SK-N-SH (cell line): ENCODE results near the gene ITSN1.

ENCODE experiments used
- CHD2 ChIP-seq: fragments of 150-350 bp; IDR thresholded peaks from 2 replicates; pipeline ENCODE4 v1.6.1; 2018; ENCODE audit warnings: low read length; ENCODE audit not compliant: partially characterized antibody
- POLR2AphosphoS5 ChIP-seq: IDR thresholded peaks from 2 replicates; pipeline ENCODE4 v1.6.1; 2012; ENCODE audit warnings: low read depth, low read length
- SIN3A ChIP-seq: IDR thresholded peaks from 2 replicates; pipeline ENCODE4 v1.6.1; 2012; ENCODE audit warnings: low read depth, mild to moderate bottlenecking, low read length, moderate library complexity, borderline replicate concordance
- TCF12 ChIP-seq: IDR thresholded peaks from 2 replicates; pipeline ENCODE4 v1.4.0; 2012
- TF ChIP-seq, protein P1 (sequence below): fragments of 200-600 bp; sonication (generic); IDR thresholded peaks from 2 replicates; pipeline ENCODE4 v1.6.1; 2017; ENCODE audit warnings: antibody characterized with exemption, mild to moderate bottlenecking, moderate library complexity
- TF ChIP-seq, protein P2 (sequence below): IDR thresholded peaks from 2 replicates; pipeline ENCODE4 v1.4.0; 2012; ENCODE audit warnings: low read depth, borderline replicate concordance

DNA sequence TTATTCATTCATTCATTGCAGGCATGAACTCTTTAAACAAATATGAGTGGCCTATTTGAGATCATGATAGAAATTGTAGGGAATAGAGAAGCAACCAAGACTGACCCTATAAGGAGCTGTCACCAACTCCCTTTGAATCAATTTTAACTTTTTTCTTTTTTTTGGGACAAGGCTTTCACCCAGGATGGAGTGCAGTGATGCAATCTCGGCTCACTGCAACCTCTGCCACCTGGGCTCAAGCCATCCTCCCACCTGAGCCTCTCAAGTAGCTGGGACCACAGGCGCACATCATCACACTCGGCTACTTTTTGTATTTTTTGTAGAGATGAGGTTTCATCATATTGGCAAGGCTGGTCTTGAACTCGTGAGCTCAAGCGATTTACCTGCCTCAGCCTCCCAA lies 290.4 kb downstream of the ITSN1 start:
- TF ChIP-seq, protein P1, sequence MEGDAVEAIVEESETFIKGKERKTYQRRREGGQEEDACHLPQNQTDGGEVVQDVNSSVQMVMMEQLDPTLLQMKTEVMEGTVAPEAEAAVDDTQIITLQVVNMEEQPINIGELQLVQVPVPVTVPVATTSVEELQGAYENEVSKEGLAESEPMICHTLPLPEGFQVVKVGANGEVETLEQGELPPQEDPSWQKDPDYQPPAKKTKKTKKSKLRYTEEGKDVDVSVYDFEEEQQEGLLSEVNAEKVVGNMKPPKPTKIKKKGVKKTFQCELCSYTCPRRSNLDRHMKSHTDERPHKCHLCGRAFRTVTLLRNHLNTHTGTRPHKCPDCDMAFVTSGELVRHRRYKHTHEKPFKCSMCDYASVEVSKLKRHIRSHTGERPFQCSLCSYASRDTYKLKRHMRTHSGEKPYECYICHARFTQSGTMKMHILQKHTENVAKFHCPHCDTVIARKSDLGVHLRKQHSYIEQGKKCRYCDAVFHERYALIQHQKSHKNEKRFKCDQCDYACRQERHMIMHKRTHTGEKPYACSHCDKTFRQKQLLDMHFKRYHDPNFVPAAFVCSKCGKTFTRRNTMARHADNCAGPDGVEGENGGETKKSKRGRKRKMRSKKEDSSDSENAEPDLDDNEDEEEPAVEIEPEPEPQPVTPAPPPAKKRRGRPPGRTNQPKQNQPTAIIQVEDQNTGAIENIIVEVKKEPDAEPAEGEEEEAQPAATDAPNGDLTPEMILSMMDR, result no peak
- TF ChIP-seq, protein P2, sequence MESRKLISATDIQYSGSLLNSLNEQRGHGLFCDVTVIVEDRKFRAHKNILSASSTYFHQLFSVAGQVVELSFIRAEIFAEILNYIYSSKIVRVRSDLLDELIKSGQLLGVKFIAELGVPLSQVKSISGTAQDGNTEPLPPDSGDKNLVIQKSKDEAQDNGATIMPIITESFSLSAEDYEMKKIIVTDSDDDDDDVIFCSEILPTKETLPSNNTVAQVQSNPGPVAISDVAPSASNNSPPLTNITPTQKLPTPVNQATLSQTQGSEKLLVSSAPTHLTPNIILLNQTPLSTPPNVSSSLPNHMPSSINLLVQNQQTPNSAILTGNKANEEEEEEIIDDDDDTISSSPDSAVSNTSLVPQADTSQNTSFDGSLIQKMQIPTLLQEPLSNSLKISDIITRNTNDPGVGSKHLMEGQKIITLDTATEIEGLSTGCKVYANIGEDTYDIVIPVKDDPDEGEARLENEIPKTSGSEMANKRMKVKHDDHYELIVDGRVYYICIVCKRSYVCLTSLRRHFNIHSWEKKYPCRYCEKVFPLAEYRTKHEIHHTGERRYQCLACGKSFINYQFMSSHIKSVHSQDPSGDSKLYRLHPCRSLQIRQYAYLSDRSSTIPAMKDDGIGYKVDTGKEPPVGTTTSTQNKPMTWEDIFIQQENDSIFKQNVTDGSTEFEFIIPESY, result no peak
- TF ChIP-seq CHD2, result no peak
- no peak for TF ChIP-seq POLR2AphosphoS5
- no peak for TF ChIP-seq TCF12
- TF ChIP-seq SIN3A, result no peak
